OCI-LY7 (cell line): ENCODE results near the gene TCP11L2.

Experiments
- CTCF ChIP-seq: fragments of 200-600 bp; sonication (generic); conservative IDR thresholded peaks from 2 replicates; pipeline ENCODE4 v1.5.1; 2014; ENCODE audit warnings: mild to moderate bottlenecking, antibody characterized with exemption, low read length, moderate library complexity, mixed read lengths
- EZH2phosphoT487 ChIP-seq: fragments of 200-600 bp; sonication (generic); IDR thresholded peaks from 2 replicates; pipeline ENCODE4 v1.6.1; 2018; ENCODE audit warnings: low read depth, borderline replicate concordance, mild to moderate bottlenecking, mixed run types, antibody characterized with exemption, low read length, moderate library complexity, mixed read lengths

- no peak for TF ChIP-seq CTCF
- no peak for TF ChIP-seq EZH2phosphoT487
These were observed 1.5 kb downstream of the TCP11L2 start for GRCh38 chr12:106304001-106304421.
